ENCODE data around the gene ARL2BP.
"Not testable (repeated sequence)": the region's sequence is repeated elsewhere in the genome, so short reads cannot be mapped to it uniquely, and the experiment has no call there.

ARL2BP gene

GRCh38 chr16:57263541-57264351 lies 18.7 kb downstream of the ARL2BP start:
- no peak for DNase-seq (ENCODE audit: low spot score)

- DNase-seq (ENCODE audit: low spot score), result no peak
Measured at GRCh38 chr16:57264381-57264780, 19.3 kb downstream of the ARL2BP start.

- no peak for DNase-seq (ENCODE audit: low spot score)
Measured at GRCh38 chr16:57264950-57265371, 19.9 kb downstream of the ARL2BP start.

GRCh38 chr16:57265850-57266530 lies 20.9 kb downstream of the ARL2BP start:
- peak; percentile 27 for DNase-seq (ENCODE audit: low spot score)

- peak; percentile 5 for DNase-seq (ENCODE audit: low spot score)
Measured at GRCh38 chr16:57266531-57267260, 21.6 kb downstream of the ARL2BP start.

- DNase-seq (ENCODE audit: low spot score), result not testable (repeated sequence)
Measured at GRCh38 chr16:57267343-57267742, 22.3 kb downstream of the ARL2BP start.

GRCh38 chr16:57268804-57269800 lies 24.0 kb downstream of the ARL2BP start:
- DNase-seq (ENCODE audit: low spot score), result peak; percentile 14

GRCh38 chr16:57270221-57271062 lies 25.4 kb downstream of the ARL2BP start:
- peak; percentile 18 for DNase-seq (ENCODE audit: low spot score)

- DNase-seq (ENCODE audit: low spot score), result no peak
Measured at GRCh38 chr16:57271063-57271345, 25.9 kb downstream of the ARL2BP start.

GRCh38 chr16:57271867-57272495 lies 26.9 kb downstream of the ARL2BP start:
- DNase-seq (ENCODE audit: low spot score), result peak; percentile 5

- peak; percentile 10 for DNase-seq (ENCODE audit: low spot score)
Measured at GRCh38 chr16:57273359-57273758, 28.3 kb downstream of the ARL2BP start.

- DNase-seq (ENCODE audit: low spot score), result no peak
Measured at GRCh38 chr16:57273826-57274225, 28.8 kb downstream of the ARL2BP start.

GRCh38 chr16:57275946-57276345 lies 30.9 kb downstream of the ARL2BP start:
- not testable (repeated sequence) for DNase-seq (ENCODE audit: low spot score)

- no peak for DNase-seq (ENCODE audit: low spot score)
Measured at GRCh38 chr16:57276596-57276995, 31.5 kb downstream of the ARL2BP start.

GRCh38 chr16:57277586-57277985 lies 32.5 kb downstream of the ARL2BP start:
- DNase-seq (ENCODE audit: low spot score), result no peak

- DNase-seq (ENCODE audit: low spot score), result no peak
Measured at GRCh38 chr16:57278494-57278893, 33.4 kb downstream of the ARL2BP start.

- no peak for DNase-seq (ENCODE audit: low spot score)
Measured at GRCh38 chr16:57279780-57280638, 35.0 kb downstream of the ARL2BP start.

- peak; percentile 8 for DNase-seq (ENCODE audit: low spot score)
Measured at GRCh38 chr16:57281791-57282190, 36.7 kb downstream of the ARL2BP start.

- peak; percentile 9 for DNase-seq (ENCODE audit: low spot score)
Measured at GRCh38 chr16:57282510-57283213, 37.6 kb downstream of the ARL2BP start.

Data from D341Med (cell line).